Ectodermal cell (in vitro differentiated cells): ENCODE data around the gene LRRC8E.
A peak's percentile ranks its signal among the peaks of the same experiment; 100 is the strongest.

Source experiments
- H3K27ac ChIP-seq: 2 replicates; pipeline ENCODE4 v1.7.0; 2013; ENCODE audit warnings: mild to moderate bottlenecking, low read depth, low read length; ENCODE audit not compliant: insufficient read depth, poor library complexity, severe bottlenecking
- H3K27me3 ChIP-seq: 2 replicates; pipeline ENCODE4 v1.7.0; 2013; ENCODE audit warnings: mild to moderate bottlenecking, low read length; ENCODE audit not compliant: insufficient read depth, control insufficient read depth, poor library complexity, severe bottlenecking
- H3K36me3 ChIP-seq: one replicate; pipeline ENCODE4 v1.7.0; 2013; ENCODE audit warnings: low read length; ENCODE audit not compliant: control insufficient read depth, insufficient read depth
- H3K4me1 ChIP-seq: one replicate; pipeline ENCODE4 v1.7.0; 2013; ENCODE audit warnings: low read length; ENCODE audit not compliant: control insufficient read depth, insufficient read depth
- H3K4me3 ChIP-seq: 2 replicates; pipeline ENCODE4 v1.7.0; 2013; ENCODE audit warnings: low read depth, low read length, control low read depth; ENCODE audit not compliant: insufficient read depth
- H3K9me3 ChIP-seq: 2 replicates; pipeline ENCODE4 v1.7.0; 2013; ENCODE audit warnings: mild to moderate bottlenecking, low read length, moderate library complexity; ENCODE audit not compliant: control insufficient read depth
- WGBS, 2 experiments: methylation state at CpG; one replicate each; pipeline ENCODE4 v1.1.7; 2013; ENCODE audit warnings: missing lambda C conversion rate in 2 of 2; 5-methylcytosine and 5-hydroxymethylcytosine counted together

The LRRC8E gene

DNA sequence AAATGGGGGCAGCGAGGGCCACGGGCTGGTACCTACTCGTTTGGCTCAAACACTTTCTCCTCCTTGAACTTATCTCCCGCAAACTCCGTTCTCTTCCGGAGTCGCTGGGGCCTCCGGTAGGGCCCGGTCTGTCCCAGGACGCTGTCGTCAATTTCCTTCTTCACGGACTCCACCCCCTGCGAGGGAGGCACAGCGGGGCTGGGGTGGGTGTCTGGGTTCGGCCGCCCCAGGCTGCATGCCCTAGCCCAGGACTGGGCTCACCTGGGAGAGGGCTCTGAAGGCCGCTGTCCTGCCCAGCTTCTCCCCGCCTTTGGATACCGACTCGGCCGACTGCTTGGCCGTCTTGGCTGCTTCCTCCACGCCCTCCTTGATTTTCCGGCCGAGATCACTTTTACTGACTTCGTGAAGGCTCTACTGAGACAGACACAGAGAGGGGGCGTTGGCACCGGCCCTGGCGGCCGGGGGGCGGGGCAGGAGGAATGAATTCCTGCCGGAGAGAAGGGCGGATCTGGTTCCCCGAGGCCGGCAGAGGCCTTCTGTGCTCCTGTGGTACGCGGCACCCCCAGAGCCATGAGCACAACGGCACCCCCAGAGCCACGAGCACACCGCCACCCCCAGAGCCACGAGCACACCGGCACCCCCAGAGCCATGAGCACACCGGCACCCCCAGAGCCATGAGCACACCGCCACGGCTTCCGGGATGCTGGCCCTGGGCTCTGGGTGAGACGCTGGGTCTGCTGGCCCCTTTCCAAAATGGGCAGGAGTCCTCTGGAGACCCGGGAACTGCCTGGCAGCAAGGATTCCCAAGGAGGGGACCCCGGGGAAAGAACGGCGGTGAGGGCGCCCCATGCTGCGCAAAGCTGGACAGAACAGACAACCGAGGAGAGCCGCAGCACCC, 45.8 kb downstream of the LRRC8E start:
- 95% methylated on average over 55 of the region's 55 CpGs for WGBS, 2 experiments

DNA sequence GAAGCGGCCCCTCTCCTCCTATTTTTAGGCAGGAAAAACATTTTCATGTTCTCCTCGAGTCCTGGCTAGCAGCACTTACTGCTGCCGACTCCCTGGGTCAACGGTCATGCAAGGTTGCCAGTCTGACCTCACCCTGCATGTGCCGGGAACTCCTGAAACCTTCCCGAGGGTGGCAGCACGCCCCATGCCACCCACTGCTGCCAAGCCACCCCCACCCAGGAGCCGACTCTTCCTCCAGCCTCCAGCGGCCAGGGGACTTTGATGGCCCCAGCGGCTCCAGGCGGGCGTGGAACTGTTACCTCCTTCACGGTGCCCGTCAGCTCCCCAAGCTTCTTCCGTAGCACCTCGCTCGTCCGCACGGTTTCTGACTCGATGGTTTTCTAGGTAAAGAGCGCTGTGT, 46.5 kb downstream of the LRRC8E start:
- H3K9me3 ChIP-seq: no peaks in the 10 kb centered on the region
- no peak overlapping the region for H3K27ac ChIP-seq
- 96 to 97% methylated on average over 21 of the region's 21 CpGs for WGBS, 2 experiments
- peaks cover 47% of the 10 kb centered on the region for H3K36me3 ChIP-seq
- no peaks in the 10 kb centered on the region for H3K4me1 ChIP-seq
- no peaks in the 10 kb centered on the region for H3K27me3 ChIP-seq
- H3K4me3 ChIP-seq: no peak overlapping the region

More for the DNA sequence above, 45.8 kb downstream of the LRRC8E start:
- no peaks in the 10 kb centered on the region for H3K27me3 ChIP-seq
- peaks cover 46% of the 10 kb centered on the region for H3K36me3 ChIP-seq
- no peak overlapping the region for H3K4me3 ChIP-seq
- H3K27ac ChIP-seq: no peak overlapping the region
- no peaks in the 10 kb centered on the region for H3K4me1 ChIP-seq
- no peaks in the 10 kb centered on the region for H3K9me3 ChIP-seq

DNA sequence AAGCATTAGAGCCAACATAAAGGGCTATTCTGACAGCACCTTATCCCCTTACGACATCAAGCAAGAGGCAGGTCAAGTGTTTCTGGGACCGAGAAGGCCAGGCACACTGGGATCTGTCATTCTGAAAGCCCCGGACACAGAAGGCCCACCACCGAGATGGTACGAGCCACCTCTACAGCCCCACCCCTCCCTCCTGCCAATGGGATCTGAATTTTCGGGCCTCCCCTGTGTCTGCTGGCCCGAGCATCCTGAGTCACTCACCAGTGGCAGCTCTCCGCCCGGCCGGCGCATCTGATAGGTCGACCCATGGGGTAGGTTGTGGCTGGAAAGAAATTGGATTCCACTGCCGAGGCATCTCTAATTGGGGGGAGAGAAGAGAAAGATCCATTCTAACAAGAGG, 52.5 kb downstream of the LRRC8E start:
- Histone ChIP-seq H3K27me3 (no peaks in the 10 kb centered on the region), H3K9me3 (no peaks in the 10 kb centered on the region), H3K4me1 (no peaks in the 10 kb centered on the region), H3K36me3 (peaks cover 18% of the 10 kb centered on the region), H3K4me3 (no peak overlapping the region), H3K27ac (no peak overlapping the region)
- 93 to 94% methylated on average over 13 of the region's 13 CpGs for WGBS, 2 experiments

DNA sequence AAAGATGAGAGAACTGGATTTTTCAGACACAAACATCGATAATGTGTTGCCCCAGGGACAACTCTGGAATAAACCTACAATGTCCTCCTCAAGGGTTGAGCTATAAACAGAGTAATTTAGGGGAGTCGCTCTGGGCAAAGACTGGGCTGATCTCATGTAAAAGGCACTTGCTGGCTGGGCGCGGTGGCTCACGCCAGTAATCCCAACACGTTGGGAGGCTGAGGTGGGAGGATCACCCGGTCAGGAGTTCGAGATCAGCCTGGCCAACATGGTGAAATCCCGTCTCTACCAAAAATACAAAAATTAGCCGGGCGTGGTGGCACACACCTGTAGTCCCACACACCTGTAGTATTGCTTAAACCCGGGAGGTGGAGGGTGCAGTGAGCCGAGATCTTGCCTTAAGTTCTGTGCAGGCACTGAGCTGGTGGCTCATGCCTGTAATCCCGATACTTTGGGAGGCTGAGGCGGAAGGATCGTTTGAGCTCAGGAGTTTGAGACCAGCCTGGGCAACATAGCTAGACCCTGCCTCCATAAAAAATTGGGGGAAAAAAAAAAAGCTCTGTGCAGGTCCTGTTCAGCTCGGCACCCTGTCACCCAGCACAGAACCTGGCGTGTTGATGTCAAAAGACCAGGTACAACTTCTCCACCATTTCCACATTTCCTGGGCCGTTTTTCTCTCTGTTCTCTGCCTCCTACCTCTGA, 53.7 kb downstream of the LRRC8E start:
- Histone ChIP-seq H3K4me1 (no peaks in the 10 kb centered on the region), H3K4me3 (no peak overlapping the region), H3K27ac (no peak overlapping the region), H3K27me3 (no peaks in the 10 kb centered on the region), H3K9me3 (no peaks in the 10 kb centered on the region), H3K36me3 (peaks cover 16% of the 10 kb centered on the region)
- 92 to 95% methylated on average over 19 of the region's 19 CpGs for WGBS, 2 experiments

DNA sequence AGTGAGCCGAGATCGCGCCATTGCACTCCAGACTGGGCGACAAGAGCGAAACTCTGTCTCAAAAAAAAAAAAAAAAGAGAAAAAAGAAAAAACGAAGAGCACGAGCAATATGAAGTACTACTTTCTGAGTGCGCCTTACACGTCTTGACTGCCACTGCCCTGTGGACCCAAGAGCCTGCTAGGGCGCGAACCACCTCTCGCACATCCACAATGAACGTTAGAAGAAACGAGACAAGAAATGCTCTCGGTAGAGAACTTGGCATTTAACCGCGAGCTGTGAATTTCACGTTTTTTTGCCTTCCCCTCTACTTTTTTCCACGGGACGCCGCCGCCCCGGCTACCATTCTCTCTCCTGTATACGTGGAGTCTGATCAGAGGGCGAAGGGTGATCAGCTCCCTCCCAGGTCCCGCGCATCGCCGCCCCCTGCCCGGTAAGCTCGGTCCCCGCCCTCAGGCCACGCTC, 54.7 kb downstream of the LRRC8E start:
- Histone ChIP-seq H3K9me3 (no peaks in the 10 kb centered on the region), H3K27me3 (no peaks in the 10 kb centered on the region), H3K36me3 (peaks cover 16% of the 10 kb centered on the region), H3K4me3 (peak overlapping the region; percentile 96), H3K27ac (peak overlapping the region; percentile 95), H3K4me1 (no peaks in the 10 kb centered on the region)
- 11 to 12% methylated on average over 33 of the region's 33 CpGs for WGBS, 2 experiments

DNA sequence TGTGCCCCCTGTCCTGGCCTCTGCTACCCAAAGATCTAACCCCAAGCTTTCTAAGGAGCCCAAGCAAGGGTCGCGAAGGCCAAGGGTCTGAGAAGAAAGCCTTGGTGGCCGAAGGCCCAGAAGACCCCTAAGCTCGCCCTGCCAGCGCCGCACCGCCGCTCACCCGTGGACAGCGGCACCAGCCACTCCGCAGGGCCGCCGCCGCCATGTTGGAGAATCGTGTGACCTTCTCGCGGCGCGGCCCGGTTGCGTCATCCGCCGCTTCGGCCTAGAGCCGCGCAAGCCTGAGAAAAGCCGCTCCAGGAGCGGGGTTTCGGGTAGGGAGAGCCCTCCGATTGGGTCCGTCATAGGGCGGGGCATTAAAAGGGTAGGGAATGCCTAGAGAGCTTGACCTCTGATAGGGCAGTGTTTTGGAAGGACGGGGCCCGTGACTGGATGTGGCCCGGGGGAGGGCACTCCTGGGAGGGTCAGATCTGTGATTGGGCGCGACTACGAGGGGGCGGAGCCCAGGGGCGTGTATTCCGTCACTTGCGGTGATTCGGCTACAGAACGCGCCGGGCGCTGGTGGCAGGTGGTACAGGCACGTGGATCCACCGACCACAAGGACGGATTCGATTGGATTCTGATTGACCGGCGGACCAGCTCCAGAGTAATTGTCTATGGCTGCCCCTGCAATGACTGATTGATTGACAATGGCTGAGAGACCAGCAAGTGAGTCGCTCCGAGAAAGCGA, 55.3 kb downstream of the LRRC8E start, which contains the start of gene TIMM44:
Gene TIMM44 (minus strand): TSS at position 223 of the 733 bp plus-strand sequence. CDS start 15 bp downstream, at position 208.
- peak within 1 kb of the TSS; percentile 96 for H3K4me3 ChIP-seq
- H3K36me3 ChIP-seq: peaks cover 15% of the 10 kb centered on the region
- no peaks in the 10 kb centered on the region for H3K4me1 ChIP-seq
- H3K9me3 ChIP-seq: no peaks in the 10 kb centered on the region
- WGBS, 2 experiments: 1% methylated on average over 56 of the region's 56 CpGs
- no peaks in the 10 kb centered on the region for H3K27me3 ChIP-seq
- H3K27ac ChIP-seq: peak within 1 kb of the TSS; percentile 95

DNA sequence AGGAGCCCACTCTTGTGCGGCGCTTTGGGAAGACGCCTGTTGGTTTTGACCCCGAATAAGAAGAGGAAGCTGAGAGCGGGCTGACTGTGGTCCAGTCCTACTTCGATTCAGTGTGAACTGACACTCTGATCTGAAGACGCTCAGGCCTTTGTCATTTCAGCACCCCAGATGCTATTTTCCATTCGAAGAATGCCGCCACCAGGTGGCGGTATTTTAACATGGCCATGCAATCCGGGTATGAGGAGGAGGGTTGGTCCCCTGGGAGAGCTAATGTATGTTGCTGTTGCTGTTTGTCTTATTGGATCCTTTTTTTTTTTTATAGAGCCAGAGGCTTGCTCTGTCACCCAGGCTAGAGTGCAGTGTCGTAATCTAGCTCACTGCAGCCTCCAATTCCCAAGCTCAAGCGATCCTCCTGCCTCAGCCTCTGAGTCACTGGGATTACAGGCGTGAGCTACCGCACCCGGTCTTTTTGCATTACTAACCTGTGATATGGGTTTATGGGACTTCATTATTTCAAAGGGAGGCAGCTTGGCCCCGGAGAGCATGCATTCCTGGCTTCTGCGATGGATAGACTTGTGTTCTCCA, 56.0 kb downstream of the LRRC8E start:
- peak overlapping the region; percentile 96 for H3K4me3 ChIP-seq
- peak overlapping the region; percentile 94 for H3K27ac ChIP-seq
- no peaks in the 10 kb centered on the region for H3K4me1 ChIP-seq
- no peaks in the 10 kb centered on the region for H3K27me3 ChIP-seq
- H3K9me3 ChIP-seq: no peaks in the 10 kb centered on the region
- 32 to 33% methylated on average over 18 of the region's 18 CpGs for WGBS, 2 experiments
- peaks cover 9% of the 10 kb centered on the region for H3K36me3 ChIP-seq

DNA sequence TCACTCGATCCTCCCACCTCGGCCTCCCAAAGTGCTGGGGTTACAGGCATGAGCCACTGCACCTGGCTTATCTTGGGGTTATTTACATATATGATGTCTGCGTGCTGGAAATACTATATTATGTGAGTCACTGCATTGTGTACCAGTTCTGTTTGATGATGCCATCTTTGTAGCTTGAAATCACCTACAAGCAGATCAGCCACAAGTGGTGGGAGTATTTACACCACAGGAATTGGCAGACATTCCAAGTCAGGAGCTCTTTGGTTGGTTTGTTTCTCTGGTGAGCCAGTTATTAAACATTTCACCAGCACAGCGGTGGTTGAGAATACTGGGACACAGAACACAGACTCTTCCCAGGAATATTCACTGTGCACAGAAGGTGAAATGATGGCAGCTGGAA, 59.6 kb downstream of the LRRC8E start:
- H3K9me3 ChIP-seq: no peaks in the 10 kb centered on the region
- WGBS, 2 experiments: 93 to 94% methylated on average over 4 of the region's 4 CpGs
- no peak overlapping the region for H3K4me3 ChIP-seq

More for the DNA sequence above, 59.6 kb downstream of the LRRC8E start:
- Histone ChIP-seq H3K36me3 (no peaks in the 10 kb centered on the region), H3K27ac (no peak overlapping the region), H3K4me1 (no peaks in the 10 kb centered on the region), H3K27me3 (no peaks in the 10 kb centered on the region)
